Naive thymus-derived CD4-positive, alpha-beta T cell (primary cell): ENCODE results near the gene GYPA. TPM values are rescaled to one million over a fixed set of nuclear protein-coding genes. Genes with fewer than 3 reads are reported as not detected.

ENCODE experiments used
- polyA plus RNA-seq, 2 donors: library from polyadenylated mRNA; unstranded; fragments of 300-500 nt; fragmentation: Illumina TruSeq; gene quantifications; one replicate each; pipeline ENCODE4 v1.2.3, GENCODE V29; 2021
- total RNA-seq, 6 experiments: library from RNA in 5 of 6; stranded (reverse) in 5 of 6; gene quantifications; 1 replicate in 5 of 6; 2 replicates in 1 of 6; pipeline ENCODE4 v1.2.3 and lab custom pipeline; 2021 to 2026

The GYPA gene
- total and polyA plus RNA-seq, 7 experiments from 2014 or later = not detected

Other genes starting within 250 kb of the GYPA start
- gene GYPE, start 235.2 kb downstream of the GYPA start, total RNA-seq = 1 to 10 TPM in 2 of 5 experiments, under 1 TPM in 2, not detected in 1; 0.12 to 1.8 (median 0.68) TPM
- 1 to 10 TPM; 2.4 to 3.6 TPM for gene GYPE, start 235.2 kb downstream of the GYPA start, polyA plus RNA-seq
- not detected for gene GYPB, start 121.3 kb downstream of the GYPA start, total RNA-seq
- not detected for gene GYPB, start 121.3 kb downstream of the GYPA start, polyA plus RNA-seq